ENCODE data around the gene ZNF446. TPM values are rescaled to one million over a fixed set of nuclear protein-coding genes. Genes with fewer than 3 reads are reported as not detected.

The ZNF446 gene
- total and polyA plus RNA-seq, 9 of the 15 experiments (the other 6 are each of a cell fraction or from before 2014, with no cell fraction given) = 0.07 to 4.8 (median 1.2) TPM

- TF ChIP-seq, protein P1, sequence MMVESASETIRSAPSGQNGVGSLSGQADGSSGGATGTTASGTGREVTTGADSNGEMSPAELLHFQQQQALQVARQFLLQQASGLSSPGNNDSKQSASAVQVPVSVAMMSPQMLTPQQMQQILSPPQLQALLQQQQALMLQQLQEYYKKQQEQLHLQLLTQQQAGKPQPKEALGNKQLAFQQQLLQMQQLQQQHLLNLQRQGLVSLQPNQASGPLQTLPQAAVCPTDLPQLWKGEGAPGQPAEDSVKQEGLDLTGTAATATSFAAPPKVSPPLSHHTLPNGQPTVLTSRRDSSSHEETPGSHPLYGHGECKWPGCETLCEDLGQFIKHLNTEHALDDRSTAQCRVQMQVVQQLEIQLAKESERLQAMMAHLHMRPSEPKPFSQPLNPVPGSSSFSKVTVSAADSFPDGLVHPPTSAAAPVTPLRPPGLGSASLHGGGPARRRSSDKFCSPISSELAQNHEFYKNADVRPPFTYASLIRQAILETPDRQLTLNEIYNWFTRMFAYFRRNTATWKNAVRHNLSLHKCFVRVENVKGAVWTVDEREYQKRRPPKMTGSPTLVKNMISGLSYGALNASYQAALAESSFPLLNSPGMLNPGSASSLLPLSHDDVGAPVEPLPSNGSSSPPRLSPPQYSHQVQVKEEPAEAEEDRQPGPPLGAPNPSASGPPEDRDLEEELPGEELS (CRISPR knock-in tag; IDR thresholded peaks at IDR 0.05; ENCODE audit: borderline replicate concordance) = peak; percentile 84; the same call in 1 of the 2 replicates
- TF ChIP-seq ZNF444 (CRISPR knock-in tag; IDR thresholded peaks at IDR 0.05) (no peak), ZBED1 (IDR thresholded peaks at IDR 0.05) (0 out of 2 replicates have a peak, but pooled peaks have one; percentile 69), ELF1 (tag; IDR thresholded peaks at IDR 0.05) (peak; percentile 95), GTF2A2 (tag; IDR thresholded peaks at IDR 0.05) (peak; percentile 78), ELF4 (CRISPR knock-in tag; IDR thresholded peaks at IDR 0.05) (peak; percentile 80), EWSR1 (IDR thresholded peaks at IDR 0.05; ENCODE audit: borderline replicate concordance, low read depth, partially characterized antibody) (no peak), ZHX1 (conservative IDR thresholded peaks at IDR 0.05; ENCODE audit: low read length) (peak; percentile 48; the same call in 1 of the 2 replicates), PML (IDR thresholded peaks at IDR 0.05; ENCODE audit: low read length) (no peak; the same call in 1 of the 2 replicates), ZNF668 (CRISPR knock-in tag; IDR thresholded peaks at IDR 0.05) (no peak), MEIS2 (IDR thresholded peaks at IDR 0.05; ENCODE audit: partially characterized antibody) (no peak), HSF4 (CRISPR knock-in tag; IDR thresholded peaks at IDR 0.05; ENCODE audit: borderline replicate concordance) (no peak)
- TF ChIP-seq, protein P2, sequence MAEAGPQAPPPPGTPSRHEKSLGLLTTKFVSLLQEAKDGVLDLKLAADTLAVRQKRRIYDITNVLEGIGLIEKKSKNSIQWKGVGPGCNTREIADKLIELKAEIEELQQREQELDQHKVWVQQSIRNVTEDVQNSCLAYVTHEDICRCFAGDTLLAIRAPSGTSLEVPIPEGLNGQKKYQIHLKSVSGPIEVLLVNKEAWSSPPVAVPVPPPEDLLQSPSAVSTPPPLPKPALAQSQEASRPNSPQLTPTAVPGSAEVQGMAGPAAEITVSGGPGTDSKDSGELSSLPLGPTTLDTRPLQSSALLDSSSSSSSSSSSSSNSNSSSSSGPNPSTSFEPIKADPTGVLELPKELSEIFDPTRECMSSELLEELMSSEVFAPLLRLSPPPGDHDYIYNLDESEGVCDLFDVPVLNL (CRISPR knock-in tag; IDR thresholded peaks at IDR 0.05; ENCODE audit: low read depth) = no peak; the same call in 1 of the 2 replicates
- TF ChIP-seq, protein P3, sequence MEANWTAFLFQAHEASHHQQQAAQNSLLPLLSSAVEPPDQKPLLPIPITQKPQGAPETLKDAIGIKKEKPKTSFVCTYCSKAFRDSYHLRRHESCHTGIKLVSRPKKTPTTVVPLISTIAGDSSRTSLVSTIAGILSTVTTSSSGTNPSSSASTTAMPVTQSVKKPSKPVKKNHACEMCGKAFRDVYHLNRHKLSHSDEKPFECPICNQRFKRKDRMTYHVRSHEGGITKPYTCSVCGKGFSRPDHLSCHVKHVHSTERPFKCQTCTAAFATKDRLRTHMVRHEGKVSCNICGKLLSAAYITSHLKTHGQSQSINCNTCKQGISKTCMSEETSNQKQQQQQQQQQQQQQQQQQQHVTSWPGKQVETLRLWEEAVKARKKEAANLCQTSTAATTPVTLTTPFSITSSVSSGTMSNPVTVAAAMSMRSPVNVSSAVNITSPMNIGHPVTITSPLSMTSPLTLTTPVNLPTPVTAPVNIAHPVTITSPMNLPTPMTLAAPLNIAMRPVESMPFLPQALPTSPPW (CRISPR knock-in tag; IDR thresholded peaks at IDR 0.05) = peak; percentile 92
- TF ChIP-seq, protein P4, sequence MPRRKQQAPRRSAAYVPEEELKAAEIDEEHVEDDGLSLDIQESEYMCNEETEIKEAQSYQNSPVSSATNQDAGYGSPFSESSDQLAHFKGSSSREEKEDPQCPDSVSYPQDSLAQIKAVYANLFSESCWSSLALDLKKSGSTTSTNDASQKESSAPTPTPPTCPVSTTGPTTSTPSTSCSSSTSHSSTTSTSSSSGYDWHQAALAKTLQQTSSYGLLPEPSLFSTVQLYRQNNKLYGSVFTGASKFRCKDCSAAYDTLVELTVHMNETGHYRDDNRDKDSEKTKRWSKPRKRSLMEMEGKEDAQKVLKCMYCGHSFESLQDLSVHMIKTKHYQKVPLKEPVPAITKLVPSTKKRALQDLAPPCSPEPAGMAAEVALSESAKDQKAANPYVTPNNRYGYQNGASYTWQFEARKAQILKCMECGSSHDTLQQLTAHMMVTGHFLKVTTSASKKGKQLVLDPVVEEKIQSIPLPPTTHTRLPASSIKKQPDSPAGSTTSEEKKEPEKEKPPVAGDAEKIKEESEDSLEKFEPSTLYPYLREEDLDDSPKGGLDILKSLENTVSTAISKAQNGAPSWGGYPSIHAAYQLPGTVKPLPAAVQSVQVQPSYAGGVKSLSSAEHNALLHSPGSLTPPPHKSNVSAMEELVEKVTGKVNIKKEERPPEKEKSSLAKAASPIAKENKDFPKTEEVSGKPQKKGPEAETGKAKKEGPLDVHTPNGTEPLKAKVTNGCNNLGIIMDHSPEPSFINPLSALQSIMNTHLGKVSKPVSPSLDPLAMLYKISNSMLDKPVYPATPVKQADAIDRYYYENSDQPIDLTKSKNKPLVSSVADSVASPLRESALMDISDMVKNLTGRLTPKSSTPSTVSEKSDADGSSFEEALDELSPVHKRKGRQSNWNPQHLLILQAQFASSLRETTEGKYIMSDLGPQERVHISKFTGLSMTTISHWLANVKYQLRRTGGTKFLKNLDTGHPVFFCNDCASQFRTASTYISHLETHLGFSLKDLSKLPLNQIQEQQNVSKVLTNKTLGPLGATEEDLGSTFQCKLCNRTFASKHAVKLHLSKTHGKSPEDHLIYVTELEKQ (CRISPR knock-in tag; IDR thresholded peaks at IDR 0.05) = no peak
Observed at GRCh38 chr19:58519355-58520256, 43.5 kb downstream of the ZNF446 start, which contains the start of gene ZBTB45 (continued).
